Esophagus (tissue), 2 donors: ENCODE results near the gene RIPK3. TPM values are rescaled to one million over a fixed set of nuclear protein-coding genes. Genes with fewer than 3 reads are reported as not detected.

Experiments
- H3K27ac ChIP-seq, 2 donors: one replicate each; pipeline ENCODE4 v1.5.1; 2013; ENCODE audit warnings: low read depth in 2 of 2, mild to moderate bottlenecking in 2 of 2, inconsistent platforms in 1 of 2, low read length in 1 of 2, moderate library complexity in 1 of 2
- H3K27me3 ChIP-seq, 2 donors: one replicate each; pipeline ENCODE4 v1.6.1; 2013; ENCODE audit warnings: low read length in 2 of 2, control low read depth in 1 of 2, mild to moderate bottlenecking in 1 of 2; ENCODE audit not compliant: insufficient read depth in 2 of 2, control insufficient read depth in 1 of 2
- H3K36me3 ChIP-seq, 2 donors: one replicate each; pipeline ENCODE4 v1.6.1; 2013; ENCODE audit warnings: low read length in 1 of 2; ENCODE audit not compliant: control insufficient read depth in 2 of 2, insufficient read depth in 2 of 2
- H3K4me1 ChIP-seq, 2 donors: one replicate each; pipeline ENCODE4 v1.6.1; 2013; ENCODE audit warnings: low read length in 1 of 2; ENCODE audit not compliant: control insufficient read depth in 2 of 2, insufficient read depth in 2 of 2
- H3K4me3 ChIP-seq, 2 donors: one replicate each; pipeline ENCODE4 v1.5.1; 2013; ENCODE audit warnings: low read length in 2 of 2, mild to moderate bottlenecking in 2 of 2, low read depth in 1 of 2, moderate library complexity in 1 of 2
- H3K9me3 ChIP-seq, 2 donors: one replicate each; pipeline ENCODE4 v1.6.1; 2013; ENCODE audit warnings: mild to moderate bottlenecking in 2 of 2, low read depth in 1 of 2, low read length in 1 of 2, moderate library complexity in 1 of 2; ENCODE audit not compliant: control insufficient read depth in 2 of 2, insufficient read depth in 1 of 2
- WGBS, 2 donors: extraction: QIAGEN DNeasy Blood & Tissue Kit; methylation state at CpG; one replicate each; pipeline ENCODE4 v1.1.7; 2013; 5-methylcytosine and 5-hydroxymethylcytosine counted together
- polyA plus RNA-seq, 2 donors: library from polyadenylated mRNA; stranded (reverse); fragments of 200-250 nt; gene quantifications; one replicate each; pipeline ENCODE4 v1.2.3, GENCODE V29; 2013
- donor health status: healthy with polysubstance abuse.
- donor health status: Bipolar disorder and iron deficiency.

Gene RIPK3
- polyA plus RNA-seq, 2 donors = 13.3 to 14.4 TPM

- H3K9me3 ChIP-seq = no peaks in the 10 kb centered on the region
- H3K27ac ChIP-seq = no peak overlapping the region
- peaks cover 0 to 3% of the 10 kb centered on the region in 2 donors for H3K4me1 ChIP-seq
- 15 to 31% methylated on average over 4 of the region's 4 CpGs for WGBS, 2 donors
- H3K4me3 ChIP-seq = no peak overlapping the region
- no peaks in the 10 kb centered on the region for H3K27me3 ChIP-seq
- no peaks in the 10 kb centered on the region for H3K36me3 ChIP-seq
Measured at GRCh38 chr14:24351517-24351916, 11.7 kb upstream of the RIPK3 start.

GRCh38 chr14:24349742-24350141 lies 10.0 kb upstream of the RIPK3 start:
- 75 to 80% methylated on average over 5 of the region's 5 CpGs for whole genome bisulfite sequencing, 2 donors
- Histone ChIP-seq H3K4me1 (peaks cover 0 to 3% of the 10 kb centered on the region in 2 donors), H3K9me3 (no peaks in the 10 kb centered on the region), H3K4me3 (no peak overlapping the region), H3K36me3 (no peaks in the 10 kb centered on the region), H3K27ac (no peak overlapping the region), H3K27me3 (no peaks in the 10 kb centered on the region)

- Histone ChIP-seq H3K4me1 (peaks cover 0 to 3% of the 10 kb centered on the region in 2 donors), H3K36me3 (no peaks in the 10 kb centered on the region), H3K27ac (no peak overlapping the region), H3K9me3 (no peaks in the 10 kb centered on the region), H3K27me3 (no peaks in the 10 kb centered on the region), H3K4me3 (no peak overlapping the region)
- 92 to 93% methylated on average over 2 of the region's 2 CpGs for WGBS, 2 donors
Measured at GRCh38 chr14:24348186-24348585, 8.4 kb upstream of the RIPK3 start.

- H3K27me3 ChIP-seq = no peaks in the 10 kb centered on the region
Measured at GRCh38 chr14:24347134-24347533, 7.3 kb upstream of the RIPK3 start.

GRCh38 chr14:24343795-24344660 lies 4.2 kb upstream of the RIPK3 start:
- Histone ChIP-seq H3K27me3 (no peaks in the 10 kb centered on the region), H3K27ac (no peak overlapping the region), H3K4me3 (no peak overlapping the region), H3K4me1 (peaks cover 2% of the 10 kb centered on the region in 2 donors), H3K9me3 (no peaks in the 10 kb centered on the region), H3K36me3 (no peaks in the 10 kb centered on the region)
- 74 to 82% methylated on average over 7 of the region's 7 CpGs for WGBS, 2 donors

More at GRCh38 chr14:24347134-24347533, 7.3 kb upstream of the RIPK3 start:
- Histone ChIP-seq H3K27ac (no peak overlapping the region), H3K4me1 (peaks cover 0 to 3% of the 10 kb centered on the region in 2 donors), H3K36me3 (no peaks in the 10 kb centered on the region), H3K4me3 (no peak overlapping the region), H3K9me3 (no peaks in the 10 kb centered on the region)
- WGBS, 2 donors = 38 to 58% methylated on average over 1 of the region's 1 CpG

GRCh38 chr14:24342889-24343288 lies 3.1 kb upstream of the RIPK3 start:
- no peak overlapping the region for H3K27ac ChIP-seq
- no peak overlapping the region for H3K4me3 ChIP-seq
- H3K4me1 ChIP-seq = peaks cover 5 to 6% of the 10 kb centered on the region in 2 donors
- H3K9me3 ChIP-seq = no peaks in the 10 kb centered on the region
- H3K36me3 ChIP-seq = no peaks in the 10 kb centered on the region
- WGBS, 2 donors = 96% methylated on average over 4 of the region's 4 CpGs
- no peaks in the 10 kb centered on the region for H3K27me3 ChIP-seq

GRCh38 chr14:24340606-24341005 lies 815 bp upstream of the RIPK3 start:
- no peaks in the 10 kb centered on the region for H3K9me3 ChIP-seq
- H3K4me1 ChIP-seq = peaks cover 5 to 6% of the 10 kb centered on the region in 2 donors
- 83 to 98% methylated on average over 1 of the region's 1 CpG for WGBS, 2 donors
- no peak overlapping the region for H3K27ac ChIP-seq
- H3K4me3 ChIP-seq = no peak overlapping the region
- H3K36me3 ChIP-seq = peaks cover 0 to 4% of the 10 kb centered on the region in 2 donors
- H3K27me3 ChIP-seq = no peaks in the 10 kb centered on the region

GRCh38 chr14:24338843-24339242 lies 948 bp downstream of the RIPK3 start:
- H3K36me3 ChIP-seq = peaks cover 0 to 4% of the 10 kb centered on the region in 2 donors
- H3K4me1 ChIP-seq = peaks cover 5 to 9% of the 10 kb centered on the region in 2 donors
- no peaks in the 10 kb centered on the region for H3K9me3 ChIP-seq
- peak overlapping the region; percentile 53 to 61 for H3K4me3 ChIP-seq
- WGBS, 2 donors = 73 to 82% methylated on average over 14 of the region's 14 CpGs
- H3K27ac ChIP-seq = no peak overlapping the region
- H3K27me3 ChIP-seq = no peaks in the 10 kb centered on the region

GRCh38 chr14:24337824-24338175 lies 2.0 kb downstream of the RIPK3 start:
- 94 to 95% methylated on average over 8 of the region's 8 CpGs for WGBS, 2 donors
- peaks cover 5 to 13% of the 10 kb centered on the region in 2 donors for H3K4me1 ChIP-seq

More at GRCh38 chr14:24337824-24338175, 2.0 kb downstream of the RIPK3 start:
- Histone ChIP-seq H3K27ac (no peak overlapping the region), H3K27me3 (no peaks in the 10 kb centered on the region), H3K9me3 (no peaks in the 10 kb centered on the region), H3K4me3 (no peak overlapping the region), H3K36me3 (peaks cover 0 to 4% of the 10 kb centered on the region in 2 donors)
